GM18951 (cell line): ENCODE results near the gene PTPN14.

Source experiments
- POLR2A ChIP-seq: IDR thresholded peaks from 4 replicates; pipeline ENCODE4 v1.6.1; 2011; ENCODE audit warnings: mild to moderate bottlenecking; ENCODE audit not compliant: insufficient read length, insufficient read depth; ENCODE audit errors: extremely low read depth
- in situ Hi-C: fragments of 300-500 bp; cut with MboI; formaldehyde crosslinking; loops from one replicate; pipeline ENCODE4 v1.12.0; 2022; ENCODE audit warnings: low sequenced_read_pairs, mixed read lengths, inconsistent platforms; ENCODE audit not compliant: unreplicated experiment

PTPN14 gene

DNA sequence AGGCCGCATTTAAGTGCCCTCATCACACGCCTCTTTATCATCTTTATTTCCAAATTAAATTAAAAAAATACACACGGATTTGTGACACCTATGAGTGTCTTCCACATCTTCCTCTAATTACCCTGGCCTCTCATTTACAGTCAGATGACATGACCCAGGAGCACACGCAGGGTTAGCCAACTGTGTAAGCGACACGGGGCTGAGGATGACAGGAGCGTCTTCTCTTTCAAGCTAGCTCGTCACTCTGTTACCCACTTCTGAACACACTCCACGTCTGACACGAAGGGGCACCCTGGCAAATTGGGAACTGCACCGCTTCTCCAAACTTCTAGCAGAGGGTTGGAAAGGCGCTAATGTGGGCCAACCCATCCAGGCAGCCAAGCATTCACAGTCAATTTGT, 158.3 kb downstream of the PTPN14 start:
- TF ChIP-seq POLR2A: no peak
- in situ Hi-C loops: no loop called here

DNA sequence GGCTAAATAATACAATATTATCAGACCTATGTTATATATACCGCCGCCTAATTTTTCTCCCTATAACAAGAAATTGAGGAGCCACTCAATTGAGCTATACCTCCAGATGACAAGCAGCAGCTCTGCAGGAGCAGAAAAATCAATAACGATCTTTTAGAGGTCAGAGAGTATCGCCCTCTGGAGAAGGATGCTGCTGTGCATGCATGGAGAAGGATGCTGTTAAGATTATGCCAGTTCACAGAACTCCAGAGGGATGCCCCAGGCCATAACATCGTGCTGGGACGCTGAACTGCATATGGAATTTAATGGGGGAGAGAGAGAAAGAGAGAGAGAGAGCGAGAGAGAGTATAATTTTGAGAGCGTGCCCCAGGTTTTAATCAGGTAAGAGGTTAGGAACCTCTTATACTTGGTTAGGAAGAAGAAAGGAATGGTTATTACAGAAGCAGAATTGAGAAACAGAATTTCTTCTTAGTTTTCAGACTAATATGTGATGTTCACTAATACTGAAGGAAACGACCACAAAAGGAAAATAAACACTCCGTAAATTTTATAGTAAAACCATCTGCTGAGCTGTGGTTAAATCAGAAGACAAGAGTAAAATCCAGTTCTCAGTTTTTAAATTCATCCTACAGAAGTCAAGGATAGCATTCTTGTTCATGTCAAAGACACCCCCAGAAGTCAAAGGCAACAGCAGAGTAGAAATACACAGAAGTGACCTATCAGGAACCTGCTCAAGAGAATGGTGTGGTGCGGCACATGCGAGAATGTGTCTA, 159.3 kb downstream of the PTPN14 start:
- no peak for TF ChIP-seq POLR2A
- in situ Hi-C loops: no loop called here

DNA sequence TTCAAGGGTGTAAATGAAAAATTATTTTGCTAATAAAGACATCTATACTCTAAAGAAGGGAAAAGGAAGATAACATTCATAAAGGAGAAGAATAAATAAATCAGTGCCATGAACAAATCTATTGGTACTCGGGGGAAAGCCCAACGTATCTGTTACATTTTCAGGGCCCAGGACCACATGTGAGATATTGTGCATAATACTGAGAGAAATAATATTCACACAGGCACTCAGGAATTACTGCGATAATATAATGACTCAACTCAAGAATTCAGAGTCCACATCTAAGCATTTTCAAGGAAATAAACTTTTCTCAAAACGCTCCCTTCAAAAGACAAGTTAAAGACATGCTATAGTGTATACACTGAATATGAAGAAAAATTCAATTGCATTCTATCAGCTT, 161.7 kb downstream of the PTPN14 start:
- in situ Hi-C loops: no loop called here
- no peak for TF ChIP-seq POLR2A

DNA sequence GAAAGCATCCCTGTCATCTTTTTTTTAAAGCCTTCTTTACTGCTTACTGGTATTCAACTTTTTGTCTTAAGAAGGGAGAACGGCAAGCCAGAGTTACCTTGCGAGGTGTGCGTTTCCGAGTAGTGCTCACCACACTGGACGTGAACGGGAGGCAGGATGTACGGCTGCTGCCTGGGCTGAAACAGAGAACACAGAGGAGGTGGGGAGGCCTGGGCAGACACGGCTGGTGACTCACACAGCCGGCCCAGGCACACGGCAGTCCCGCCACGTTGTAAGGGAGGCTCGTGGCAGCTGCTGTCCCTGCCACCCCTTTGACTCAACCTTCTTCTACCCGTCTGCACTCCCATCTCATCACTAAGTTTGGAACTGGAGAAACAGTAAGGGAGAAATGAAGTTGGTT, 164.7 kb downstream of the PTPN14 start:
- TF ChIP-seq POLR2A: no peak
- in situ Hi-C loops: no loop called here

DNA sequence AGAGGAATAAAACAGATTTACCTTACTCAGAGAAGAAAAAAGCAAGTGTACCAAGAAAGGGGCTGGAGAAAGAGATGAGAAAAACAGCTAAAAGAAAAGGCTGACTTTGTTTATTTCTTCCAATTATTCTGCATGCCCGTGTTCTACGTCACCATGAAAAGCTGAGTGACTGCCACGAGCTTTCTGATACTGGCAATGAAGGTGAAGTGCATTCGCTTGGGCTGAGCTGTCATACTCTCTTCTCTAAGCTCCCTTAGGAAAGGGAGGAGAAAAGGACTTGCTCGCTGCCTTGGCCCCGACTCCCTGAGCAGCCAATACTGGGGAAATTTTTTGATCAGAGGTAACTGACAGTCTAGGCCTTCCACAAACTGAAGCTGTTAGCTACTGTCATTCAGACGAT, 165.1 kb downstream of the PTPN14 start:
- no peak for TF ChIP-seq POLR2A
- in situ Hi-C loops: no loop called here

DNA sequence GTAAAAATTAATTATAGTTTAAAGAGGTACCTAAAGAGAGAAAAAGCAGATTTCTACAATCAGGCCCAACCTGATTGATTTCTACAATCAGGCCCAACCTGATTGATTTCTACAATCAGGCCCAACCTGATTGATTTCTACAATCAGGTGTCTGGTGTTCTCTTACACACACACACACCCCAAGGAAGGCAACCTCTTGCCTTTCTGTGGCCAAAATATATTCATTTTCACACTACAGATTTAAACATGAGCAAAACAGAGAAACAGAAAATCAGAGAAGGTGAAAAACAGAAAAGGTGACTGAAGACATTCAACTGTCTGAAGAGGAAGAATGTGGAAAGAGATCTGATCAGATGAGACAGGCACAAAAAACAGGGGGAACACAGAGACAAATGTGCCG, 166.0 kb downstream of the PTPN14 start:
- in situ Hi-C loops: no loop called here
- no peak for TF ChIP-seq POLR2A

DNA sequence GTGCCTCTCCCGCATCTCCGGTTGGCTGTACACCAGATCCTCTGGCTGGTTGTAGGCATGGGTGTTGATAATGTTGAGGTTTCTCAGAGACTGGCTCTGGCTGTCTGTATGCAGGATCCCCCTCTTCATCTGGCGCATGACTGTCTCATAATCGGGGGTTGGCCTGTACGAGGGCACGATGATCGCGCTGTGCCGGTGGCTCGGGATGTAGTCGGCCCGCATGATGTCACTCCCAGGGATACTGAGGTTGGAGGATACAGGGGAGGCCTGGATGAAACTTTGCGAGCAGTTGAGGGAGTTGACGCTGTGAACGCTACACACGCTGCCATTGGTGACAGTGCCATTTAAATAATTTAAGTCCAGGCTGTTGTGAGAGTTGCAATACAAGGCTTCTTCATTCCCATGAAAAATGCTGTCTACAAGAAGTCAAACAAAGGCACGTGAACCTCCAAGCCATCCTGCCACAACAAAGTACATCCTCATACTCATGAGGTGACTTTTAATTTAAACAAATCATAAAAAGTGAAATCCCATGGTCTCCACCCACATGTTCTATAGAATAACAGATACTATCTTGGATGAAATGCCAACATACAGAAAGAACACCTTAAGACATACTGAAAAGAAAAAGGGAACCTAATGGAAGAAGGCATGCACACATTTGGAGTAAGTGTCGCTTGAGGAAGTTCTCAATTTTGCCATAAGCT, 166.9 kb downstream of the PTPN14 start:
- in situ Hi-C loops: no loop called here
- TF ChIP-seq POLR2A: no peak

DNA sequence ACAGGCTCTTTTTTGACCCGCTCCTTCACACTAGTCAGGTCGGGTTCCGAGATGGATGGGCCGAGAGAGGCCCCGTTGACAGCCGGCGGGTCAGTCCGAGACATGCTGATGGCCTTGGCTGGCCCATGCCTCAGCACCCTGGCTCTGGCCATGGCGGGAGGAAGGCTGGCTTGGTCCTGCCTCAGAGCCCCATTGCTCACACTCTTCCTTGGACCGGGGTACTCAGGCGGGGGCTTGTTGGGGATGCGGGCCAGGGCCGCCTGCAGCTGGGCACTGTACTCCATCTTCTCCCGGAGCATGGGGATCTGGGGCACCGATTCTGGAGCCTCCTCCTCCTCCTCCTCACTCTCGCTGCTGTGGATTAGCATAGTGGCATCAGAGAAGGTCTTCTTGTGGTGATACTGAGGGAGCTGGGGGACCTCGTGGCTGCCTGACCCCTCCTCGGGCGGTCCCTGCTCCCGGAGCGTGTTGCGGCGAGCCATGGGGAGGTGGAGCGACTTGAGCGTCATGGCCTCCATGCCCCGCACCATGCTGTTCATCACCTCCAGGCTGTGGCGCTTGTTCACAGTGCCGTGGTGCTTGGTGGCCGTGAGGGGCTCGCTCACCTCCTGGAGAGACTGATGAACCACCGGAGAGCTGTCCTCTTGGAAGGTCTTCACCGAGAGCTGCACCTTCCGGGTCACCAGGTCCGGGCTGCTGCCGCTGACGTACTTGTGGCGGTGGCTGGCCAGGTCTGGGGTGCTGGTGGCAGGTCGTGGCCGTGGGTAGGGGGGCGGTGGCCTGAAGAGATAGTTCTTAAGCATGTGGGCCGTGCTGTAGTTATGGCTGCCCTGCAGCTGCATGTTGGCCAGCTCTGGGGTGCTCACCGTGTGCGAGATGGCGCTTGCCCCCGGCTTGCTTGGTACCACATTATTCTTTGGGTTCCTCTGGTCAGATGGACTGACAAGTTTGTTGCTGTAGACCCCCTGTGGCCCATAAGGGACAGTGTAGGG, 167.7 kb downstream of the PTPN14 start:
- in situ Hi-C loops: no loop called here
- TF ChIP-seq POLR2A: no peak

DNA sequence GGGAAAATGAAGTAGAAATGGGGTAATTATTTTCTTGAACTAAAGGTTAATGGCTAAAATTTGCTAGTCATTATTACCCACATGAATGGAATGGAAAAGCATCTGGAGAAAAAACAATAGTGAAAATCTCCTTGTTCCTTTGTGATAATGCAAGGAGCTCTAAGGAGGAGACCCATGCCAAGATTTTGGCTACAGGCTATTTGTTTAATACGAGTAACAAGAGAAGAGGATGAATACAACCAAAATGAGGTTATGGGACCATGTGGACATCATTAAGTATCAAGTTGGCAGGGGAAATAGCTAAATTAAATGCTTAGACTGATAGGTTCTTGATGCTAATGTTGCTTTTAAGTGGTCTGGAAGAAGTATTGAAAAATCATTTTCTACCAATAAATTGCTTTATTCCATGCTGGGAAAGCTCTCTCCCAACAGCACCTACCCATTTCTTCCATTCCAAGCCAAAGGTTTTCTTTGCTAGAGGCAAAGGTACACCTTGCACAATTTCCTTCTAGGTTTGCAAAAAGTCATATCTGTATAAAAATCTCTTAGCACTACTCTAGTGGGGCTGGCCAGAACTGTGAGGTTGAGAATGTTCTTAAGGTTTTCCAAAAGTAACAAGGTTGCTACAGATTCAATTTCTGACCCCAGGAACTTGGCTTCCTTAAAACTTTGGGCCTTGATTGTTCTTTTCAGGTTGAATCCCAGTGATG, 170.3 kb downstream of the PTPN14 start:
- in situ Hi-C loops: no loop called here
- TF ChIP-seq POLR2A: no peak

DNA sequence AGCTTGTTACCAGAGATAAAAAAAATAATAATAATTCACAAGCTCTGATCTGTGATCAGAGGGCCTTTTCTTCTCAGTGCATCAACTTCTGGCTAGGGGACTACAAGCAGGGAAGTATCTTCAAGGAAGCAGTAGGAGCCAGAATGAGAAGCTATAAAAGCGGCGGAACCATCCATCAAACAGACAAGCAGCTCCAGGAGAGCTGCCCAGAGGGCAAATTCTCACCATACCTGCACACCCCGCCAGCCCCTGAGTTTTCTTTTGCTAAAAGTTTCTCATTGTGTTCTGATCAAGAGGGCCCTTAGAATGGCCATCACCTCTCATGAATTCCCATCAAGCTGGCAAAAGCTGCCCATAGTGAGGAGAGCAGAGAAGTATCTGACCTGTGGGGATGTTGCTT, 171.0 kb downstream of the PTPN14 start:
- TF ChIP-seq POLR2A: no peak
- in situ Hi-C loops: no loop called here

DNA sequence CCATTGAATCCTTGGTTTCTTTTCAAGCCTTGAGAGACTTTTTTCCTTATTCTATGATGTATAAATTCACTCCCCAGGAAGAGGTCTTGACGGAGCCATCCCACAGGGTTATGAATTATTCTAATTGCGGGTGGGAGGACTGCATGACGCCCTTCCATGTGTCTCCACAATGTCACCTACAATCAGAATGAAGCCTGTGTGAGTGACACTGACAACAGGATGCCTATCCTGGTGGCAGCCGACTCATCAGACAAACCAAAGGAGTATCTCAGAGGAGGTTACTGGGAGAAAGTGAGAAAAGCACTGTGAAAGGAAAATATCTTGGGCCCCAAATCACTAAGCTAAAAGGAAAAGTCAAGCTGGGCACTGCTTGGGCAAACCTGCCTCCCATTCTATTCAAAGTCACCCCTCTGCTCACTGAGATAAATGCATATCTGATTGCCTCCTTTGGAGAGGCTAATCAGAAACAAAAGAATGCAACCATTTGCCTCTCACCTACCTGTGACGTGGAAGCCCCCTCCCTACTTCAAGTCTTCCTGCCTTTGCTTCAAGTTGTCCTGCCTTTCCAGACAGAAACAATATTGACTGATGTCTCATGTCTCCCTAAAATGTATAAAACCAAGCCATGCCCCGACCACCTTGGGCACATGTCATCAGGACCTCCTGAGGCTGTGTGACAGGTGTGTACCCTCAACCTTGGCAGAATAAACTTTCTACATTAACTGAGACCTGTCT, 172.0 kb downstream of the PTPN14 start:
- in situ Hi-C loops: no loop called here

DNA sequence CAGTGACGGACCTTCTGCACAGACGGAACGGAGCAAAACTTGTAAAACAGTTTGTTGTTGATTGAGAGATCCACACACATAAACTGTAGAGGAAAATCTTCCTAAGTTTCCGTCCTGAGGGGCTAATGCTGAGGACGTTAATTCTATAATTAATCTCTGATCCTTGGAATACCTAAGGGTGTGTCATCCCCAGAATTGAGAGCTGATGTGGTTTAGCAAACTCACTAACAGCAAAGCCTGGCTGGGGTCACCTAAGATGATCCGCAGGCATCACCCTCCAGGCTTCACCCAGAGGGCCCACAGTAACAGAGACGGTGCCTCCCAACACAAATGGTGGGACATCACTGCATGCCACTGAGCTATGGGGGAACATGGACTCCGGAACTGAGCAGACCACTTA, 172.9 kb downstream of the PTPN14 start:
- in situ Hi-C loops: no loop called here
- TF ChIP-seq POLR2A: no peak

More for the DNA sequence above, 172.0 kb downstream of the PTPN14 start:
- no peak for TF ChIP-seq POLR2A

DNA sequence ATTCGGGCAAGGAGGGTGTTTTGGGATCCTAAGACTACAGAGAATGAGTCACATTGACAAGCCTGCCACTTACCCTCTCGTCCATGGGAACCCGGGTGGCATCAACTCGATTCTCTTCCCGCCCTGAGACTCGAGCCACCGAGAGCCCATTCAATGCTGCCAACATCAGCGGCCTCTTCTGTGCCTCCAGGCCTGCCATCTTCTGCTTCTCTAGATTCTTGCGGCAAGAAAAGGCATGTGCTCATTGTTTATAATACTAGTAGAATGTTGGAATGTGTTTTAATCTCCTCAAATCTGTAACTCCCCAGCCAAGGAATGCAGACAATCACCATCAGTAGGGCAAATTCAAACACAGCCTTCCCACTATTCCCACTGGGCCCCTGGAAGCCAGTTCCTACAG, 173.5 kb downstream of the PTPN14 start:
- in situ Hi-C loops: no loop called here
- no peak for TF ChIP-seq POLR2A
